ENCODE measurements around the gene HINT2. TPM values are rescaled to one million over a fixed set of nuclear protein-coding genes. Genes with fewer than 3 reads are reported as not detected.

HINT2 gene
- total RNA-seq, 2 donors from 2014 or later: 38.6 to 39.7 TPM

DNA sequence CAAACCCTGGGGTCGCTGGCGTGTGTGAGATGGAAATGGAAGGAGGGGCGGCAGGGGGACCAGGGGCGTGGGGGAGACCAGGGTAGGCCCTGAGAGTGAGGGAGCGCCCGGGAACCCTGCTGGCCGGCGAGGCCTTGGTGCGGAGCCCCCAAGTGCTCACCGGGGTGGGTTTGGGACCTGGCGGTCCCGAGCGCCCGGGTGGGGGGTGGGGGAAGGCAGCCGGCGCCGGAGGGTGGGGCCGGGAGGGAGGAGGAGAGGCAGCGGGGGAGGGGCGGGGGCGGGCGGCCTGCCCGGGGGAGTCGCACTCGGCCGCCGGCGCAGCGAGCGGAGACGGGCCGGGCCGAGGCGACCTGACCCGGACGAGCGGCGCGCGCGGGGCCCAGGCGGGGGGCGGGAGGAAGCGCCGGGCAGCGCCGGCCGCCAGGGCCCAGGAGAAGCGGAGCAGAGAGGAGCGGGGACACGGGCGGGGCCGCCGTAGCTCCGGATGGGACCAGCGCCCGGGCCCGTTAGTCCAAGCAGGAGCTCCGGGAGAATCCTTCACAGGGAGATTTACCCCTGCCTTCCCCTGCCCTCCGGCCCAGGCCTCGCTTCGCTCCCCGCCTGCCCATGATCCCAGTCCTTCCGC, 23.4 kb downstream of the HINT2 start, which contains the start of gene NPR2:
TSS of gene NPR2 (plus strand) at position 295 of the 625 bp plus-strand sequence. CDS start 818 bp downstream, outside the sequence.
- Histone ChIP-seq H3K9me3 (no peaks in the 10 kb centered on the region), H3K4me3 (peak within 1 kb of the TSS; percentile 41 to 50), H3K27me3 (replicated peaks; ENCODE audit: insufficient read depth) (no peaks in the 10 kb centered on the region), H3K27ac (peak within 1 kb of the TSS; percentile 70 to 76), H3K4me1 (replicated peaks) (no peaks in the 10 kb centered on the region), H3K36me3 (no peaks in the 10 kb centered on the region)
- DNase-seq (ENCODE audit: low spot score): no peak
- whole genome bisulfite sequencing: 14% methylated on average over 30 of the region's 64 CpGs
- TF ChIP-seq POLR2AphosphoS5 (IDR thresholded peaks at IDR 0.05): no peak
- TF ChIP-seq, protein P1, sequence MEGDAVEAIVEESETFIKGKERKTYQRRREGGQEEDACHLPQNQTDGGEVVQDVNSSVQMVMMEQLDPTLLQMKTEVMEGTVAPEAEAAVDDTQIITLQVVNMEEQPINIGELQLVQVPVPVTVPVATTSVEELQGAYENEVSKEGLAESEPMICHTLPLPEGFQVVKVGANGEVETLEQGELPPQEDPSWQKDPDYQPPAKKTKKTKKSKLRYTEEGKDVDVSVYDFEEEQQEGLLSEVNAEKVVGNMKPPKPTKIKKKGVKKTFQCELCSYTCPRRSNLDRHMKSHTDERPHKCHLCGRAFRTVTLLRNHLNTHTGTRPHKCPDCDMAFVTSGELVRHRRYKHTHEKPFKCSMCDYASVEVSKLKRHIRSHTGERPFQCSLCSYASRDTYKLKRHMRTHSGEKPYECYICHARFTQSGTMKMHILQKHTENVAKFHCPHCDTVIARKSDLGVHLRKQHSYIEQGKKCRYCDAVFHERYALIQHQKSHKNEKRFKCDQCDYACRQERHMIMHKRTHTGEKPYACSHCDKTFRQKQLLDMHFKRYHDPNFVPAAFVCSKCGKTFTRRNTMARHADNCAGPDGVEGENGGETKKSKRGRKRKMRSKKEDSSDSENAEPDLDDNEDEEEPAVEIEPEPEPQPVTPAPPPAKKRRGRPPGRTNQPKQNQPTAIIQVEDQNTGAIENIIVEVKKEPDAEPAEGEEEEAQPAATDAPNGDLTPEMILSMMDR (IDR thresholded peaks at IDR 0.05): peak in 1 of 4 experiments; percentile 16
- no peak for TF ChIP-seq POLR2A (IDR thresholded peaks at IDR 0.05)
- intact Hi-C loops (cut with DNase I): loop anchor here (2.0 kb wide), 1 partner anchor 35 kb away; no protein-coding TSS in a partner anchor

DNA sequence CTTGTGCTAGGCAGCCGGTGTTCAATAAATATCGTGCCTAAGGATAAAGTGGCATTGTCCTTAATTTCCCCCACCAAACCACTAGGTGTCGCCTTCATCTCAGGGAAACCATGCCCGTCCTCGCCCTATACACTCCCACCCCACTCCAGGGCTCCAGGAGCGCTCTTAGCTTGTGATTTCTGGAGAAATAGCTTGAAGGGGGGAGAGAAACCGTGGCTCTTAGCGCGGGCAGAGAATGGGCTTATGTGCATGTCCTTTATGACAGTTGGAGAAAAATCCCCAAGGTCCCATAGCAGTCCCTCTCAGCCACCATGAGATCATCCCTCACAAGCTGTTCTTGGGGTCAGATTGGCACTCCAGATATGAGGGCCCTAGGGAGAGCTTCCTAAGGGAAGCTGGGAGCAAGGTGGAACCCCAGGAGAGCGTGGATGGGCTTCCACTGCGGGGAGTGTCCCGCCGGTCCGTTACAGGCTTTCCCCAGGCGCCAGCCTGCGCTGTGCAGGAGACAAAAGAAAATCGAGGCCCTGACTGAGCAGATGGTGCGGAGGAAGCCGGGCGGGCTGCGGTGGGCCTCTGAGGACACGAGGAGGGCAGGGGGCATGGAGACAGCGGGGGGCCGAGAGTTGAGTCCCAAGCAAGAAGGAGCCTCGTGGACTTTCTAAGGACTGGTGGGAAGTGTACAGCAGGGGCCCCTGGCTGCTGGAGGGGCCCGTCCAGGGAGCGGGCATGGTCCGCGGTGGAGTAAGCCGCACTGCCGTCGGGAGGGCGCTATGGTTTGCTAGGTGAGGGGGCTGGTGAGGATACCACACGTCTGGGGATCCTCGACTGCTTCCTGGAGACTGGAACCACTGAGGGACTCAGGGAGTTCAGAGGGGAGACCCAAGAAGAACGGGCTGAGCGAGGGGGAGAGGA, 24.2 kb downstream of the HINT2 start:
- 53% methylated on average over 37 of the region's 37 CpGs for WGBS
- DNase-seq (ENCODE audit: low spot score): peak; percentile 74
- Histone ChIP-seq H3K27me3 (replicated peaks; ENCODE audit: insufficient read depth) (no peaks in the 10 kb centered on the region), H3K36me3 (no peaks in the 10 kb centered on the region), H3K9me3 (no peaks in the 10 kb centered on the region), H3K4me1 (replicated peaks) (no peaks in the 10 kb centered on the region), H3K27ac (peak overlapping the region; percentile 36 to 76), H3K4me3 (peak overlapping the region; percentile 41 to 50)
- intact Hi-C loops (cut with DNase I): loop anchor here (1.0 to 2.0 kb wide), 2 partner anchors 36 to 91 kb away; no protein-coding TSS in a partner anchor
- TF ChIP-seq POLR2AphosphoS5 (IDR thresholded peaks at IDR 0.05): peak; percentile 69
- no peak for TF ChIP-seq POLR2A (IDR thresholded peaks at IDR 0.05)
- TF ChIP-seq, protein P1 (IDR thresholded peaks at IDR 0.05): peak; percentile 70 to 90 (median 84)

GRCh38 chr9:35790025-35790384, 24.8 kb downstream of the HINT2 start:
- Histone ChIP-seq H3K36me3 (no peaks in the 10 kb centered on the region), H3K9me3 (no peaks in the 10 kb centered on the region), H3K4me3 (no peak overlapping the region), H3K27ac (no peak overlapping the region), H3K4me1 (replicated peaks) (no peaks in the 10 kb centered on the region), H3K27me3 (replicated peaks; ENCODE audit: insufficient read depth) (no peaks in the 10 kb centered on the region)
- intact Hi-C loops (cut with DNase I): loop anchor here (1.0 to 2.0 kb wide), 2 partner anchors 37 to 91 kb away; no protein-coding TSS in a partner anchor
- 30% methylated on average over 4 of the region's 4 CpGs for WGBS
- DNase-seq (ENCODE audit: low spot score): no peak
- TF ChIP-seq POLR2A (IDR thresholded peaks at IDR 0.05): no peak
- TF ChIP-seq, protein P1 (IDR thresholded peaks at IDR 0.05): no peak
- no peak for TF ChIP-seq POLR2AphosphoS5 (IDR thresholded peaks at IDR 0.05)

DNA sequence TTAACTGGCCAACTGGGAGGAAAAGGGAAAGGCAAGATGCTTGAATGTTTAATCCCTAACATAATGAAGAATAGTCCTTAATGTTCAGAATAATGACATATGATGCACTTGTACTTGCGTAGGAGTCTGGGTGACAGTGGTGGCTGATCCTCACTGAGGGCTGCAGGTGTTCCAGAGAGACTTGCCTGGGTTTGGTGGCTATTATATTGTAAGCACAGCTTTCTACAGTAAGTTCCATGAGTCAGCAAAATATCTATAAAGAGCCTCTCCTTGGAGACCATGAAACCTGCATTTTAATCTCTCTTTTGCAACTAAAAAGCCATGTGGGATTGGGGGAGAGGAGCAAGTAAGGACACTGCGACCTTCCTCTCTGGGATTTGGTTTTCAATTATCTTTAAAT, 25.3 kb downstream of the HINT2 start:
- H3K36me3 ChIP-seq: no peaks in the 10 kb centered on the region
- no peak overlapping the region for H3K27ac ChIP-seq
- DNase-seq (ENCODE audit: low spot score): no peak
- no peaks in the 10 kb centered on the region for H3K4me1 ChIP-seq (replicated peaks)
- no peak for TF ChIP-seq POLR2A (IDR thresholded peaks at IDR 0.05)
- TF ChIP-seq POLR2AphosphoS5 (IDR thresholded peaks at IDR 0.05): no peak
- TF ChIP-seq, protein P1 (IDR thresholded peaks at IDR 0.05): no peak
- 96% methylated on average over 2 of the region's 2 CpGs for WGBS
- H3K9me3 ChIP-seq: no peaks in the 10 kb centered on the region
- intact Hi-C loops (cut with DNase I): no loop called here
- H3K4me3 ChIP-seq: no peak overlapping the region
- H3K27me3 ChIP-seq (replicated peaks; ENCODE audit: insufficient read depth): no peaks in the 10 kb centered on the region

All from prostate gland (tissue), 2 donors.